DMS114 treated with DMSO at 0.1 percent for 48 hours (cell line): ENCODE measurements around the gene SSH3.
"Not testable (repeated sequence)": the region's sequence is repeated elsewhere in the genome, so short reads cannot be mapped to it uniquely, and the experiment has no call there.

Experiments
- DNase-seq: peaks from one replicate; lab custom pipeline; 2025; ENCODE audit not compliant: unreplicated experiment; lab: John Stamatoyannopoulos, UW

The SSH3 gene, protein sequence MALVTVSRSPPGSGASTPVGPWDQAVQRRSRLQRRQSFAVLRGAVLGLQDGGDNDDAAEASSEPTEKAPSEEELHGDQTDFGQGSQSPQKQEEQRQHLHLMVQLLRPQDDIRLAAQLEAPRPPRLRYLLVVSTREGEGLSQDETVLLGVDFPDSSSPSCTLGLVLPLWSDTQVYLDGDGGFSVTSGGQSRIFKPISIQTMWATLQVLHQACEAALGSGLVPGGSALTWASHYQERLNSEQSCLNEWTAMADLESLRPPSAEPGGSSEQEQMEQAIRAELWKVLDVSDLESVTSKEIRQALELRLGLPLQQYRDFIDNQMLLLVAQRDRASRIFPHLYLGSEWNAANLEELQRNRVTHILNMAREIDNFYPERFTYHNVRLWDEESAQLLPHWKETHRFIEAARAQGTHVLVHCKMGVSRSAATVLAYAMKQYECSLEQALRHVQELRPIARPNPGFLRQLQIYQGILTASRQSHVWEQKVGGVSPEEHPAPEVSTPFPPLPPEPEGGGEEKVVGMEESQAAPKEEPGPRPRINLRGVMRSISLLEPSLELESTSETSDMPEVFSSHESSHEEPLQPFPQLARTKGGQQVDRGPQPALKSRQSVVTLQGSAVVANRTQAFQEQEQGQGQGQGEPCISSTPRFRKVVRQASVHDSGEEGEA

GRCh38 chr11:67303132-67303834, at the start of gene SSH3:
Gene SSH3, plus strand, starts transcription at chr11:67303530. Its CDS starts 96 bp downstream, at chr11:67303626.
- DNase-seq: no peak

- DNase-seq: no peak
Observed at GRCh38 chr11:67253872-67254624, 49.3 kb upstream of the SSH3 start.

GRCh38 chr11:67254798-67255197, 48.5 kb upstream of the SSH3 start:
- no peak for DNase-seq

- no peak for DNase-seq
Observed at GRCh38 chr11:67255353-67255752, 48.0 kb upstream of the SSH3 start.

GRCh38 chr11:67255864-67256263, 47.5 kb upstream of the SSH3 start:
- DNase-seq: no peak

DNA sequence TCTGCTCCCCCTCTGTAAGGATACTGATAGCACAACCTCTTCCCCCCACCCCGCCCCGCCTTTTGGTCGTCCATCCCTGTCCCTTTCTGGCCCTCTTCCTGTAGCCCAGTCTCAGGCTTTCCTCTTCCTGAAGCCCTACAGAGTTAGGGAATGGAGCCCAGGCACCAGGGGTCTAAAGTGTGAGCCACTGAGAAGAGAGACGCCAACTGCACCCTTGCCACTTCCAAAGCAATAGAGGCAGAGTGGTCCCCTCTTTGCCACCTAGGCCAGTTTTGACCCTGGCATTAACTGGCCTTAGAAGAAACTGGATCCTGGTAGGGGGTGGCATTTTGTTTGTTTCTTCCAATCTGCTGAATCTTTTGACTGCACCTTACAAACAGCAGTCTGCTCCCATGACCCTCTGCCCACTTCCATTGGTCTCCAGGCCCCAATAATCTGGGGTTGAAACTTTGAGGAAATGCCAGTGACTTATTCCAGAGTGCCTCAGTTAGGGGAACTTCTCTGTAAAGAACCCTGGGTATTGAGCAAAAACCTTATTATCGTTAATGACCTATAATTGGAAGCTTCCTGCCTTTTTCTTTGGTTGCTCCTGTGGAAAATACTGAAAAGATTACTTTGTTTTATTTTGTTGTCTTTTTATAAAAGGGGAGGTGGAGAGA, 46.7 kb upstream of the SSH3 start:
- no peak for DNase-seq

- no peak for DNase-seq
Observed at GRCh38 chr11:67260406-67260805, 42.9 kb upstream of the SSH3 start.

GRCh38 chr11:67260885-67261639, 42.3 kb upstream of the SSH3 start:
- not testable (repeated sequence) for DNase-seq

DNA sequence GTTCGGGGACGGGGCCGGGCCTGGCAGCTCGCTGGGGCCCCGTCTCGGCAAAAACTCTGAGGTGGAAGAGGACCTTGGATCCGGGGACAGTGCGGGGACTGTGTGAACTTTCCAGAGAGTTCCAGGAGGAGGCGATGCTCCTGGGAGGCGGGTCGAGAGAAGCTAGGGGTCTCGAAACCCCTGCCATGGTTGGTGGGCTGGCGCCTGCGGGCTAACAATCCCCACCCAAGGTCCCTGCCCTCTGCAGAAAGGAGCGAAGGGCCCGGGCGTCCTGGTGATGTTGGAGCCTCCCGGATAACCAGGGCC, 41.7 kb upstream of the SSH3 start:
- no peak for DNase-seq

DNA sequence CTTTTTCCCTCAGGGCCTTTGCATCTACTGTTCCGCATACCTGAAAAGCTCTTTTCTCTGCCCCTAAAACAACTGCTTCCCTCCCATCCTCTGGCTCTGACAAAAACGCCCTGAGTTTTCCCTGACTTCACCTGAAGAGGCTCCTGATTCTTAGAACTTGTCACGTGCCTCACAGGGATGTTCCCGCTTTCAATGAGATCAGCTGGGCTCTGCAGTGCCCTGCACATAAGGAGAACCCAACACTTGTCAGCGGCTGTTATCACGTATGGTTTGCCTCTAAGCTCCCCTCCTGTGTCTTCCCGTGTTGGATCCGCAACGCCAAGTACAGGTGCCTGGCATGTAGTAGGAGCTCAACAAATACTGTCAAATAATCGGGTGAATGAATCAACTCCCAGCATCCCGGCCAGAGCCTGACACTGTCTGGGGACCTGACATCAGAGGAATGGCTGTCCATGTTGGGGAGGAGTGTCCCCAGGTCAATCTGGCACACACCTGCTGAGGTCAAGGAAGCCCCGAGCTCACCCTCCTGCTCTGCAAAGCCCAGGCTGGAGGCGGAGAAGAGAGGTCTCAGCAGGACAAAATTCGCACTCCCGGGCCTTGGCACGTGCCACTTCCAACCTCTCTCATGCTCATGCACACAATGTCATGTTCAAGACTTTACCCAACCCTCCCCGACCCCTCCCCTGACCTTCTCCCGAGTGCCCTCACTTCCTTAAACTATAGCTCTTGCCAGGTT, 41.2 kb upstream of the SSH3 start:
- no peak for DNase-seq

DNA sequence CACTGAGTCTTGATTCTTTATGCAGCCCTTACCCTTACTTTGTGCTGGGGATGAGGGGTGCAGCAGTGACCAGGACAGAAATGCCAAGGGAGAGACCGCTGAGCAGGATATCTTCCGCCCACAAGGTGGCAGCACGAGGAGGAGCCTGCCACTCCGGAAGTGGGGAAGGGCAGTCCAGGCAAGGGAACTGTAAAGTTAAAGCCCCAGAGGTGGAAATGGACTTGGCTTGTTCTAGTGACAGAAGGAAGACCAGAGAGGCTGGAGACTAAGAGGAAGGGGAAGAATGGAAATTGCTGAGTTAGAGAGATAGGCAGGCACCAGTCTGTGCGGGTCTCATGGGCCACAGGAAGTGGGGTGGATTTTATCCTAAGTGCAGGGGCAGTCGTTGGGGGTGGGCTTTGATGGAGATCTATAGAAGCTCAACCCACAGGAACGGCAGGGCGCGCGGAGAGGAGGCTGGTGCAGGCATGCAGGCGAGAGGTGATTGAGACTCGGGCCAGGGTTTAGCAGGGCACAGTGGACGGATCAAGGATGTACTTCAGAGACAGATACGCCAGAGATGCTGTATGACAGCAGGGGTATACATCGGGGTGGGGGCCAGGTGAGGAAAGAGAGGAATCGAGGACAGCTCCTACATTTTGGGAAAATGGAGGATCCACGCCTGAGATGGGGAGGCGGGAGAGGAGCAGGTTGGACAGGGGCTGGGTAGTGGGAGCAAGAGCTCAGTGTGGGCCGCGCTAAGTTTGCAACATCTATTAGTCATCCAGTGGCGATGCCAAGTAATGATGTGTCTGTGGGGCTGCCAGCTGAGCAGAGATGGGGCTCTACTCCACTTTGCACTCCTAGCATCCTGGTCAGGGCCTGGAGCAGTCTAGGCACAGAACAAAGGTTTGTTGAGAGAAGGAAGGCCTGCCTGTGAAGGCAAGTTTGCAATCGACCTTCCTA, 40.3 kb upstream of the SSH3 start:
- peak; percentile 75 for DNase-seq

DNA sequence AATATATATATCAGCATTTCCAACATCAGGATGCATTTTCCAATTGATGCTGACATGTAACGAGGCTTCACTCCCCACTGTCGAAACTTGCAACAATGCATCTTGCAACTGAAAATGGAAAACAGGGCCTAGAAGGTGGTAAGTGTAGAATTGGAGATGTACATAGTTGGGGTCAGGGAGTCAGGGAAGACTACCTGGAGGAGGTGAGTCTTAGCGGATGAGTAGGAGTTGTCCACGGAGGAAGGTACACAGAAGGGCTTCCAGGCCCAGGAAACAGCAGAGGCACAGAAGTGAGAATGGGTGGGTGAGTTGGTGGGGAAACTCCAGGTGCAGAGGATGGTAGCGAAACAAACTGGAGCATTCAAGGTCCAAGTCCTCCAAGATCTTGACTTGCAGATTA, 39.1 kb upstream of the SSH3 start:
- no peak for DNase-seq

DNA sequence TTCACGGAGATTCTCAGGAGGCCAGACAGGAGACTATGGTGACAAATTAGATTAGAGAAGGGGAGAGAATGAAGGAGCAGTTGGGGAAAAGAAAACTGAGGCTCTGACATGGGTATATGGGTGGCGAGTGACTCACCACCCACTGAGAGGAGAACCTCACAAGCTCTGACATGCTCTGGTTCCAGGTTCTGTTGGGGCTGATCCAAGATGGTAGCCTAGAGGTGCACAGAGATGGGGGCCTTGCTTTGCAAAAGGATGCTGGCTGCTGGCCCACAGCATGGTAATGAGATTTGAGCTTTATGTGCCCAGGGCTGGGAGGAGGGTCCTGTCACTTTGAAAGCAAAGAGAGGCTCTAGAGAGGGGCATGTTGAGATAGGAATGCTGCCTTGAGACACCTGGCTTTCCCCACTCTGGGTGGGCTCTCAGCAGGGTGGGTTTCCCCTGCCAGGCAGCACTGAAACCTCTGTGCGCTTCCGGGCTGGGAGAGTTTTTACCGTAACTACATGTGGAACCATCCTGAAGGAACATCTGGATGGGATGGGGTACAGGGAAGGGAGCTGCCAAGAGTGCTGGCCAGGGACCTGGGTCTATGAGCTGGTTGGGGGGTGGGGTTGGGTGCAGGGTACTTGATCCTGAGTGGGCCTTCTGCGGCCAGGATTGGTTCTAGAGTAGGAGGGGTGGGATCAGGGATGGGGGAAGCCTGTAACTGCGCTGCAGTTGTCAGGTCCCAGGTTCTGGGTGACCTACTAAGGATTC, 38.3 kb upstream of the SSH3 start:
- no peak for DNase-seq

DNA sequence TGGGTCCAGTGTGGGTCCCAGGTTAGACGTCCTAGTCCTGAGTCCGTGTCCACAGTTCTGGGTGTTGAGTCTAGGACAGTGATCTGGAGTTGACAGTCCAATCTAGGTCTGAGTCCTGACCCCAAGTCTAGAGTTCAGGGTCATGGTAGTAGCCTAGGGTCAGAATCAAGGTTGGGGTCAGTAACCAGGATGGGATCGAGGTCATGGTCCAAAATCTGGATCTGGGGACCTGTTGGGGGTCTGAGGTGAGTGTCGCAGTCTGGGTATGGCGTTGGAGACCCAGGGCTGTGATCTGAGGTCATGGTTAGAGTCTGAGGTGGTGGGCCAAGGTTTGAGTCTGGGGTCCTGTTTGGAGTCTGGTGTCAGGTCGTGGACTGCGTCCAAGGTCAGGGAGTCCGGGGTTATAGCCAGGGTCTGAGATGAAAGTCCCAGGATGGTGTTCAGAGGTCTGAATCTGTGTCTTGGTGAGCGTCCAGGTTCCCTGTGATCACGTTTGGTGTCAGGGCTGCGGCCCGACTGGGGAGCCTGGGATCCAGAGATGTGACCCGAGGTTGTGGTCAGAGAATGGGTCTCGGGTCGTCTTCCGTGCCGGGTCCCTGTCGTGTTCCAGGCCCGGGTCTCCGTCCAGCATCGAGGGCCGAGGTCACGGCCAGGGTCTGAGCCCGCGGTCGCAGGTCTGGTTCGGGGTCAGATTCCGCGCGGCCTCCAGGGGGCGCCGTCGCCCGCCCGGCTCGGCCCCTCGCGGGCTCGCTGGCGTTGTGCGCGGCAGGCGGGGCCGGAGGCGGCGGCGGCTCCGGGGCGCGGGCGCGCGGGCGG, 37.5 kb upstream of the SSH3 start:
- no peak for DNase-seq

GRCh38 chr11:67266449-67267187, 36.7 kb upstream of the SSH3 start, which contains the start of gene GRK2:
Gene GRK2, plus strand, starts transcription at chr11:67266473. Its CDS starts 227 bp downstream, at chr11:67266700.
- DNase-seq: peak; percentile 31
